Heart left ventricle (tissue), 16 donors: ENCODE data around the gene LATS1. TPM values are rescaled to one million over a fixed set of nuclear protein-coding genes. Genes with fewer than 3 reads are reported as not detected.
A peak's percentile ranks its signal among the peaks of the same experiment; 100 is the strongest.

ENCODE experiments used
- ATAC-seq, 4 donors: fragments of 200-7000 bp; cut with Tn5 transposase; one replicate each; pipeline ENCODE4 v1.9.1; 2020 to 2022; ENCODE audit warnings: moderate library complexity in 4 of 4, mild to moderate bottlenecking in 3 of 4, moderate number of reproducible peaks in 1 of 4
- DNase-seq, 5 donors: peaks; one replicate each; pipeline ENCODE4 v3.0.0-alpha.2; 2020
- H3K27ac ChIP-seq, 12 donors: fragments of 200-600 bp; sonication (generic) in 4 of 12; one replicate each; pipeline versions ENCODE4 v1.5.0 to v1.8.0; 2016 to 2022; ENCODE audit warnings: mild to moderate bottlenecking in 2 of 12
- H3K27me3 ChIP-seq, 9 donors: fragments of 200-600 bp; sonication (generic) in 2 of 9; one replicate each; pipeline versions ENCODE4 v1.5.1 to v1.8.0; 2016 to 2022; ENCODE audit warnings: mild to moderate bottlenecking in 3 of 9
- H3K36me3 ChIP-seq, 9 donors: fragments of 200-600 bp; sonication (generic) in 2 of 9; one replicate each; pipeline versions ENCODE4 v1.5.0 to v1.8.0; 2018 to 2022; ENCODE audit warnings: mild to moderate bottlenecking in 2 of 9
- H3K4me1 ChIP-seq, 12 donors: fragments of 200-600 bp; sonication (generic) in 4 of 12; one replicate each; pipeline versions ENCODE4 v1.5.0 to v1.8.0; 2016 to 2022; ENCODE audit warnings: mild to moderate bottlenecking in 3 of 12
- H3K4me3 ChIP-seq, 12 donors: fragments of 200-600 bp; sonication (generic) in 4 of 12; one replicate each; pipeline versions ENCODE4 v1.5.0 to v1.8.0; 2017 to 2022; ENCODE audit warnings: mild to moderate bottlenecking in 9 of 12, moderate library complexity in 4 of 12
- H3K9me3 ChIP-seq, 12 donors: fragments of 200-600 bp; sonication (generic) in 4 of 12; one replicate each; pipeline versions ENCODE4 v1.5.0 to v1.8.0; 2016 to 2022; ENCODE audit warnings: mild to moderate bottlenecking in 1 of 12
- CTCF ChIP-seq, 12 donors: fragments of 200-600 bp; sonication (generic) in 4 of 12; IDR thresholded peaks; one replicate each; pipeline versions ENCODE4 v1.5.0 to v1.8.0; 2018 to 2022; ENCODE audit warnings: antibody characterized with exemption in 12 of 12, mild to moderate bottlenecking in 5 of 12
- POLR2A ChIP-seq, 2 donors: fragments of 450-650 bp; IDR thresholded peaks; one replicate each; pipeline ENCODE4 v1.6.1; 2017; ENCODE audit warnings: antibody characterized with exemption in 2 of 2, mild to moderate bottlenecking in 2 of 2, moderate library complexity in 2 of 2
- WGBS, 4 donors: extraction: QIAGEN DNeasy Blood & Tissue Kit in 2 of 4; methylation state at CpG; one replicate each; pipeline versions ENCODE4 v1.1.5 to v1.1.7; 2013 to 2018; 5-methylcytosine and 5-hydroxymethylcytosine counted together
- intact Hi-C, 10 donors: fragments of 100-400 bp; cut with DNase I; formaldehyde crosslinking; loops; one replicate each; pipeline versions ENCODE4 v1.11.1 to v1.14.2; 2022
- polyA plus RNA-seq, 2 donors: library from polyadenylated mRNA; stranded (reverse); fragments of 200-250 nt; gene quantifications; one replicate each; pipeline ENCODE4 v1.2.3, GENCODE V29; 2013
- total RNA-seq, 9 donors: library from RNA; depleted of rRNA in 2 of 9; stranded (reverse); fragments of >200 nt in 2 of 9; fragmentation: NEBNext Ultra II Directional in 3 of 9; extraction: Animal tissue kit (Norgen Biotek cat#: 25700) in 3 of 9; gene quantifications; one replicate each; pipeline versions ENCODE4 v1.1.0 to v1.2.4, GENCODE V29; 2016 to 2023
- donor health status: ischemic (EF 13 %, LVEDD 7.1; RV severe dilation, severe dysfunction).
- donor health status: healthy with polysubstance abuse.
- donor health status: DM: no; HTN: yes; CAD: no.
- donor health status: DM: no; HTN: no; CAD: no.
- donor health status: ischemic (EF 25% LVEDD 6.9; RV normal size, moderate dysfunction).
- donor health status: ischemic (EF 25% LVEDD 5.7; RV mildly dilated, moderate dysfunction).
- donor health status: healthy.
- donor health status: DM: yes; HTN: yes; CAD: no.
- donor health status: ischemic (EF 35%, LVEDD 5.7; RV mildly dilated, moderate dysfunction).
- donor health status: nonischemic (EF 11% LVEDD 7.7; RV severe dilation, severe dysfunction).
- donor health status: DM: yes; HTN: yes; CAD: no.
- donor health status: PGD.
- donor health status: ischemic (EF 29% LVEDD 5.4; RV normal size, mild dysfunction).
- donor health status: nonischemic (EF 23%, LVEDD 6.1; RV moderate dilation, normal function).

The LATS1 gene
- total and polyA plus RNA-seq, 11 donors: 5.3 to 18.5 (median 10.4) TPM

DNA sequence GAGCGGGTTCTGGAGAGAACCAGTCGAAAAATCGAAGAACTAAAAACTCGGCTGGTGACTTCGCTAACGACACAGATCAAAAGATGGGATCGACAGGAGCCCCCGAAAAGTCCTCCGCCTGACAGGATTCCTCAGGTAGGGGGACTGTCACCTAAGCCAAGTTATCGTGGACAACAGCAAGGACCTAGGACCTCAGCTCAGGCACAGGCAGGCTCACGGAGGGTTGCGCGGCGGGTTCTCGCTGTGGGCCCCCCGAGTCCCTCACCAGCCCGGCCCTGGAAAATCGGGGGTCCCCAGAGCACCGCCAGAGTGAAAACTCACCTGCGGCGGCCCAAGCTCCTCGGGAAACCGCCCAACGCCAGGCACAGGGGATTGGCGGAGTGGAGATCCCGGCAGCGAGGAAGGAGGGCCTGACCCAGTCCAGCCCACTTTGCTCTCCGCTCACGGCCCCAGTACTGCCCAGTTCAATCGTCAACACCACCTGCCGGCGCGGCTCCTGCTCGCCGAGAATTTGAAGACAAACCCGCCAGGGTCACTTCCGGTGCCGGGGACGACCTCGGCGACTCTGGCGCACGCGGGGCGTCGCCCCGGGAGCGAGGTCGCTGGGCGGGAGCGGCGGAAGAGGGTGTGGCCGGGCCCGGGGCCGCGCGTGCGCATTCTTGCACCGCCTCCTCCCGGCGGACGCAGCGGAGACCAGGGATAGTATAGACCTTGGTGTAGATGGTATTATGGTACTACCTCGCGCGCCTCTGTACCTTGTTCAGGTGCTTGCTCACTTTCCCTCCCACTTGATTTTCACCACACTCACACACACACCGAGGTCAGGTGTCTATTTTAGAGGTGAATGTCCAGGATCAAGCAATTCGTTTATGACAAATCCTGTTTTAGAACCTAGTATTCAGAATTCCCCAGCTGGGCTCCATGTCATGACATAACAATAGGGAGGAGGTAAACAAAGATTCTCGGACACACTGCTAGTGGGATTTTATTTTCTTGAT, 69.5 kb downstream of the LATS1 start, which contains the start of gene KATNA1:
KATNA1 (minus strand) TSS at position 567 of the 998 bp plus-strand sequence. CDS start 10,167 bp downstream, outside the sequence.
- Histone ChIP-seq H3K36me3 (no peaks in the 10 kb centered on the region), H3K9me3 (no peaks in the 10 kb centered on the region), H3K27ac (peak within 1 kb of the TSS; percentile 20 to 90 (median 84)), H3K4me1 (peaks cover 0 to 34% (median 16%) of the 10 kb centered on the region in 12 donors), H3K27me3 (no peaks in the 10 kb centered on the region), H3K4me3 (peak within 1 kb of the TSS; percentile 71 to 97 (median 83))
- 1% methylated on average over 27 to 69 of the region's 69 CpGs for WGBS, 4 donors
- peak; percentile 90 to 98 (median 98) for ATAC-seq
- intact Hi-C loops: loop anchor here in 2 of 10 donors (5.0 to 10.0 kb wide), 3 partner anchors 69 to 84 kb away; partner anchors contain the start of genes GINM1 (in 2 of the 2) and LATS1 (in 1 of the 2)
- peak; percentile 85 to 95 (median 91) for DNase-seq
- TF ChIP-seq POLR2A (IDR thresholded peaks at IDR 0.05): peak in 1 of 2 donors; percentile 82
- peak in 4 of 12 donors; percentile 0 to 15 (median 8) for TF ChIP-seq CTCF (IDR thresholded peaks at IDR 0.05)

GRCh38 chr6:149646599-149646998, 71.3 kb downstream of the LATS1 start:
- 82 to 91% (median 85%) methylated on average over 3 of the region's 3 CpGs for WGBS, 4 donors

GRCh38 chr6:149642829-149643580, 74.9 kb downstream of the LATS1 start:
- intact Hi-C loops: loop anchor here in 1 of 10 donors (10.0 kb wide), 1 partner anchor 78 kb away; the partner anchor contains the start of gene GINM1
- H3K27ac ChIP-seq: no peak overlapping the region
- H3K9me3 ChIP-seq: no peaks in the 10 kb centered on the region
- peaks cover 0 to 4% (median 2%) of the 10 kb centered on the region in 9 donors for H3K36me3 ChIP-seq
- DNase-seq: no peak
- 53 to 71% (median 63%) methylated on average over 1 of the region's 1 CpG for WGBS, 4 donors
- peaks cover 0 to 33% (median 15%) of the 10 kb centered on the region in 12 donors for H3K4me1 ChIP-seq
- H3K4me3 ChIP-seq: no peak overlapping the region
- no peaks in the 10 kb centered on the region for H3K27me3 ChIP-seq
- no peak for TF ChIP-seq POLR2A (IDR thresholded peaks at IDR 0.05)
- ATAC-seq: peak in 2 of 4 donors; percentile 28 to 46

More at GRCh38 chr6:149646599-149646998, 71.3 kb downstream of the LATS1 start:
- intact Hi-C loops: loop anchor here in 2 of 10 donors (5.0 to 10.0 kb wide), 3 partner anchors 71 to 82 kb away; partner anchors contain the start of genes GINM1 (in 2 of the 2) and LATS1 (in 1 of the 2)
- peaks cover 0 to 39% (median 17%) of the 10 kb centered on the region in 12 donors for H3K4me1 ChIP-seq
- TF ChIP-seq CTCF (IDR thresholded peaks at IDR 0.05): no peak
- TF ChIP-seq POLR2A (IDR thresholded peaks at IDR 0.05): no peak
- no peaks in the 10 kb centered on the region for H3K36me3 ChIP-seq
- H3K27ac ChIP-seq: no peak overlapping the region
- no peaks in the 10 kb centered on the region for H3K9me3 ChIP-seq
- ATAC-seq: no peak
- DNase-seq: no peak
- no peaks in the 10 kb centered on the region for H3K27me3 ChIP-seq
- peak overlapping the region in 10 of 12 donors; percentile 30 to 97 (median 82) for H3K4me3 ChIP-seq

GRCh38 chr6:149636124-149636523, 81.8 kb downstream of the LATS1 start:
- ATAC-seq (no peak), DNase-seq (no peak)
- Histone ChIP-seq H3K36me3 (peaks cover 0 to 62% (median 40%) of the 10 kb centered on the region in 9 donors), H3K27me3 (no peaks in the 10 kb centered on the region), H3K27ac (no peak overlapping the region), H3K4me3 (no peak overlapping the region), H3K9me3 (no peaks in the 10 kb centered on the region), H3K4me1 (peaks cover 0 to 4% (median 0%) of the 10 kb centered on the region in 12 donors)
- WGBS, 4 donors: 77 to 85% (median 79%) methylated on average over 2 of the region's 2 CpGs
- intact Hi-C loops: loop anchor here in 1 of 10 donors (10.0 kb wide), 1 partner anchor 61 kb away; no protein-coding TSS in a partner anchor
- TF ChIP-seq CTCF (IDR thresholded peaks at IDR 0.05) (no peak), POLR2A (IDR thresholded peaks at IDR 0.05) (no peak)
